Kidney (tissue), 14 donors: ENCODE data around the gene LACTB. TPM values are rescaled to one million over a fixed set of nuclear protein-coding genes. Genes with fewer than 3 reads are reported as not detected.
"Not testable (repeated sequence)": the region's sequence is repeated elsewhere in the genome, so short reads cannot be mapped to it uniquely, and the experiment has no call there.

ENCODE experiments used
- DNase-seq, 5 donors: peaks; one replicate each; pipeline ENCODE4 v3.0.0-alpha.2; 2013 to 2020
- FAIRE-seq: peaks from 2 replicates; lab custom pipeline; 2012; peaks lifted over from hg19 to GRCh38; lab: Jason Lieb, UNC
- H3K27ac ChIP-seq, 2 donors: one replicate each; pipeline ENCODE4 v1.7.0; 2013; ENCODE audit warnings: low read depth in 2 of 2, low read length in 2 of 2, inconsistent platforms in 1 of 2
- H3K27me3 ChIP-seq: one replicate; pipeline ENCODE4 v1.7.1; 2013; ENCODE audit warnings: low read length, inconsistent platforms; ENCODE audit not compliant: control insufficient read depth, insufficient read depth
- H3K36me3 ChIP-seq, 3 donors: one replicate each; pipeline versions ENCODE4 v1.7.0 to v1.7.1; 2013; ENCODE audit warnings: low read length in 3 of 3, control low read depth in 1 of 3, inconsistent platforms in 1 of 3; ENCODE audit not compliant: insufficient read depth in 3 of 3, control insufficient read depth in 2 of 3
- H3K4me1 ChIP-seq, 3 donors: one replicate each; pipeline versions ENCODE4 v1.7.0 to v1.7.1; 2013; ENCODE audit warnings: low read length in 3 of 3, inconsistent platforms in 1 of 3, low read depth in 1 of 3; ENCODE audit not compliant: control insufficient read depth in 2 of 3, insufficient read depth in 2 of 3
- H3K4me3 ChIP-seq, 3 donors: one replicate each; pipeline versions ENCODE4 v1.7.0 to v1.8.1; 2013; ENCODE audit warnings: low read length in 3 of 3, control low read depth in 1 of 3, inconsistent platforms in 1 of 3
- H3K9ac ChIP-seq, 3 donors: one replicate each; pipeline versions ENCODE4 v1.7.0 to v1.7.1; 2013; ENCODE audit warnings: low read length in 3 of 3, control low read depth in 1 of 3, inconsistent platforms in 1 of 3
- H3K9me3 ChIP-seq, 3 donors: one replicate each; pipeline versions ENCODE4 v1.7.0 to v1.7.1; 2013; ENCODE audit warnings: low read length in 3 of 3, control low read depth in 1 of 3, inconsistent platforms in 1 of 3; ENCODE audit not compliant: control insufficient read depth in 2 of 3, insufficient read depth in 1 of 3
- CTCF ChIP-seq: IDR thresholded peaks from 3 replicates; pipeline ENCODE4 v1.5.1; 2012; ENCODE audit warnings: mild to moderate bottlenecking, moderate library complexity, borderline replicate concordance; ENCODE audit not compliant: insufficient read depth; ENCODE audit errors: extremely low read depth
- intact Hi-C: fragments of 100-400 bp; cut with DNase I; formaldehyde crosslinking; loops from one replicate; pipeline ENCODE4 v1.11.1; 2022
- polyA plus RNA-seq: library from polyadenylated mRNA; stranded (reverse); fragments of 350-450 nt; fragmentation: Illumina TruSeq; extraction: RNeasy Lipid Tissue Mini Kit (QIAGEN cat#74804); gene quantifications from one replicate; pipeline ENCODE4 v1.2.3, GENCODE V29; 2014; ENCODE audit warnings: low read depth, low replicate concordance; ENCODE audit not compliant: insufficient read depth
- total RNA-seq: library from RNA; stranded (reverse); fragmentation: NEBNext Ultra II Directional; extraction: Animal tissue kit (Norgen Biotek cat#: 25700); gene quantifications from one replicate; pipeline ENCODE4 v1.2.1, GENCODE V29; 2021
- donor health status: control.
- donor health status: control.
- donor health status: control.
- donor health status: control.
- donor health status: control.
- donor health status: DM: yes; HTN: yes; CAD: no.
- donor health status: Normal renal cell carcinoma (clear cell type).

LACTB gene
- total and polyA plus RNA-seq, 2 donors from 2014 or later, result 16.8 to 17.6 TPM

- FAIRE-seq (no peak), DNase-seq (no peak)
- H3K9me3 ChIP-seq, result no peaks in the 10 kb centered on the region
- no peak overlapping the region for H3K9ac ChIP-seq
- no peak for TF ChIP-seq CTCF
- no peak overlapping the region for H3K27ac ChIP-seq
- intact Hi-C loops, result no loop called here
- no peaks in the 10 kb centered on the region for H3K4me1 ChIP-seq
- H3K4me3 ChIP-seq, result no peak overlapping the region
- H3K36me3 ChIP-seq, result no peaks in the 10 kb centered on the region
- H3K27me3 ChIP-seq, result no peaks in the 10 kb centered on the region
Observed at GRCh38 chr15:63103416-63103815, 18.2 kb upstream of the LACTB start.

- Histone ChIP-seq H3K27me3 (no peaks in the 10 kb centered on the region), H3K9me3 (no peaks in the 10 kb centered on the region), H3K4me3 (no peak overlapping the region), H3K4me1 (no peaks in the 10 kb centered on the region), H3K27ac (no peak overlapping the region), H3K9ac (no peak overlapping the region), H3K36me3 (no peaks in the 10 kb centered on the region)
- no peak for DNase-seq
- intact Hi-C loops, result no loop called here
- no peak for FAIRE-seq
- TF ChIP-seq CTCF, result no peak
Observed at GRCh38 chr15:63104727-63105126, 16.9 kb upstream of the LACTB start.

- H3K27me3 ChIP-seq, result not testable (repeated sequence)
Observed at GRCh38 chr15:63105354-63105753, 16.3 kb upstream of the LACTB start.

GRCh38 chr15:63107895-63108546, 13.6 kb upstream of the LACTB start:
- no peaks in the 10 kb centered on the region for H3K36me3 ChIP-seq
- no peaks in the 10 kb centered on the region for H3K9me3 ChIP-seq
- no peaks in the 10 kb centered on the region for H3K27me3 ChIP-seq
- DNase-seq (peak in 4 of 5 donors; percentile 33 to 89 (median 78)), FAIRE-seq (no peak)
- TF ChIP-seq CTCF, result no peak
- peak overlapping the region in 1 of 3 donors; percentile 19 for H3K4me3 ChIP-seq
- H3K4me1 ChIP-seq, result no peaks in the 10 kb centered on the region
- H3K9ac ChIP-seq, result no peak overlapping the region
- intact Hi-C loops, result no loop called here
- H3K27ac ChIP-seq, result peak overlapping the region in 1 of 2 donors; percentile 29

More at GRCh38 chr15:63105354-63105753, 16.3 kb upstream of the LACTB start:
- FAIRE-seq, H3K4me1 ChIP-seq, H3K27ac ChIP-seq, intact Hi-C loops, H3K36me3 ChIP-seq, H3K9ac ChIP-seq, DNase-seq, H3K4me3 ChIP-seq, H3K9me3 ChIP-seq: not testable (repeated sequence)
